Calu3 (cell line): Measurements from ENCODE around the gene TSNAX. TPM values are rescaled to one million over a fixed set of nuclear protein-coding genes. Genes with fewer than 3 reads are reported as not detected.

Experiments used
- BruUV-seq: library from RNA; stranded (reverse); fragments of 400-500 nt; replicated peaks from 2 replicates; lab custom pipeline; 2021; lab: Mats Ljungman, UMichigan
- CTCF ChIA-PET: fragments of 300-600 bp; sonication (Branson Sonifier 250); formaldehyde crosslinking; loops from one replicate; lab custom pipeline; 2022; ENCODE audit warnings: antibody characterized with exemption; lab: Charles Lee
- DNase-seq: peaks from one replicate; pipeline ENCODE4 v3.0.0; 2022
- H3K27ac Mint-ChIP-seq: one replicate; pipeline ENCODE4 v1.8.0; 2022; ENCODE audit warnings: mixed read lengths; ENCODE audit not compliant: unreplicated experiment
- H3K27me3 Mint-ChIP-seq: one replicate; pipeline ENCODE4 v1.8.0; 2022; ENCODE audit warnings: mixed read lengths; ENCODE audit not compliant: unreplicated experiment
- H3K36me3 Mint-ChIP-seq: one replicate; pipeline ENCODE4 v1.8.0; 2022; ENCODE audit warnings: mild to moderate bottlenecking, moderate library complexity, mixed read lengths; ENCODE audit not compliant: insufficient read depth, unreplicated experiment
- H3K4me1 Mint-ChIP-seq: one replicate; pipeline ENCODE4 v1.8.0; 2022; ENCODE audit warnings: mild to moderate bottlenecking, low read depth, mixed read lengths; ENCODE audit not compliant: unreplicated experiment
- H3K4me3 Mint-ChIP-seq: one replicate; pipeline ENCODE4 v1.8.0; 2022; ENCODE audit warnings: mild to moderate bottlenecking, low read depth, moderate library complexity, mixed read lengths; ENCODE audit not compliant: unreplicated experiment
- H3K9me3 Mint-ChIP-seq: one replicate; pipeline ENCODE4 v1.8.0; 2022; ENCODE audit warnings: low read depth, mixed read lengths; ENCODE audit not compliant: unreplicated experiment
- intact Hi-C: fragments of 100-400 bp; cut with micrococcal nuclease; formaldehyde crosslinking; loops from one replicate; pipeline ENCODE4 v1.10.0; 2022; ENCODE audit not compliant: unreplicated experiment
- total RNA-seq: library from RNA; stranded (reverse); gene quantifications from 2 replicates; pipeline ENCODE4 v1.2.3, GENCODE V29; 2022
- TF ChIP-seq, protein P1 (sequence below): fragments of 200-600 bp; IDR thresholded peaks from one replicate; pipeline ENCODE4 v1.8.0; 2022; ENCODE audit warnings: antibody characterized with exemption; ENCODE audit not compliant: unreplicated experiment

The TSNAX gene
- total RNA-seq, 1 experiment from 2014 or later = 55.5 TPM

DNA sequence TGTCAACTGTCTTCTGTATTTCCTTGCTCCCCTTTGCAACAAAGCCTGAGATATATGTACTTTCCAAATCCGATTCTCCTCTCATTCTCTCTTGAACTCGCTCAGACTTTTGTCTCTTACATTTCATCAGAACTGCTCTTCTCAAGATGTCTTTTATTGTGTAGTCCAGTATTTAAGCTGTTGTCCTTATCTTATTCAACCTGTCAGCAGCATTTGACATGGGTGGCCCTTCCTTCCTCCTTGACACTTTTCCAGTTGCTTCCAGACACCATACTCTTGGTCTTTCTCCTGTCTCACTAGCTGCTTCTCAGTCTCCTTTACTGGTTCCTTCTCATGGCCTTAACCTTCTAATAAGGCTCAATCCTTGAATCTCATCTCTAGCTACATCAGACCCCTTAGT, 47.0 kb downstream of the TSNAX start:
- CTCF ChIA-PET = no interaction called here

DNA sequence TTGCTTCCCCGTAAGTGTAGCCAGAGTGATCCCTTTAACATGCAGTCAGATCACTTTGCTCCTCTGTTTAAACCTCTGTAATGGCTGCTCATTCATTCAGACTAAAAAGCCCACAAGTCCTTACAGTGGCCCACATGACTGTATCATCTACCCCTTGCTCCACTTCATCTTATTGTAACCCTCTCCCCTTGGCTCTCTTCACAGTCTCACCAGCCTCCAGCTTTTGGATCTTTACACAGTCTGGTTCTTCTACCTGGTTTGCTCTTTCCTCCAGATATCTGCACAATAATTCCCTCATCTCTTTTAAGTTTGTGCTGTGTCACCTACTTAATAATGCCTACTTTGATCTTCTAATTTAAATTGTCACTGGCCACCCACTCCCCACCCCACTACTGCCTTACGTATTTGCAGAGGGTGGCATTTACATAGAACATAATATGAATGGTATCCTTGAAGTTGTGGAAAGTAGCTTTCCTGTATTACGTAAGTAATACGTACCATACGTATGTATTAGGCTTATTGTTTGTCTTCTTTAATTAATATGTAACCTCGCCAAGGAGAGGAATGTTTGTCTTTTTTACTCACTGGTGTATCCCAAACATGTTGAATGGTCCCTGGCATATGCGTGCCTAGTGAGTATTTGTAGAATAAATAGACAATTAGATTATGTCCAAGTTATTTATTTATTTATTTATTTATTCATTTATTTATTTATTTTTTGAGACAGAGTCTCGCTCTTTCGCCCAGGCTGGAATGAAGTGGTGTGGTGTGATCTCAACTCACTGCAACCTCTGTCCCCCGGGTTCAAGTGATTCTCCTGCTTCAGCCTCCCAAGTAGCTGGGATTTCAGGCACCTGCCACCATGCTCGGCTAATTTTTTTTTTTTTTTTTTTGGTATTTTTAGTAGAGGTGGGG, 48.6 kb downstream of the TSNAX start:
- H3K27ac Mint-ChIP-seq = peak overlapping the region; percentile 18
- no peak overlapping the region for H3K4me3 Mint-ChIP-seq
- no peaks in the 10 kb centered on the region for H3K27me3 Mint-ChIP-seq
- no peaks in the 10 kb centered on the region for H3K36me3 Mint-ChIP-seq
- intact Hi-C loops = no loop called here
- TF ChIP-seq, protein P1, sequence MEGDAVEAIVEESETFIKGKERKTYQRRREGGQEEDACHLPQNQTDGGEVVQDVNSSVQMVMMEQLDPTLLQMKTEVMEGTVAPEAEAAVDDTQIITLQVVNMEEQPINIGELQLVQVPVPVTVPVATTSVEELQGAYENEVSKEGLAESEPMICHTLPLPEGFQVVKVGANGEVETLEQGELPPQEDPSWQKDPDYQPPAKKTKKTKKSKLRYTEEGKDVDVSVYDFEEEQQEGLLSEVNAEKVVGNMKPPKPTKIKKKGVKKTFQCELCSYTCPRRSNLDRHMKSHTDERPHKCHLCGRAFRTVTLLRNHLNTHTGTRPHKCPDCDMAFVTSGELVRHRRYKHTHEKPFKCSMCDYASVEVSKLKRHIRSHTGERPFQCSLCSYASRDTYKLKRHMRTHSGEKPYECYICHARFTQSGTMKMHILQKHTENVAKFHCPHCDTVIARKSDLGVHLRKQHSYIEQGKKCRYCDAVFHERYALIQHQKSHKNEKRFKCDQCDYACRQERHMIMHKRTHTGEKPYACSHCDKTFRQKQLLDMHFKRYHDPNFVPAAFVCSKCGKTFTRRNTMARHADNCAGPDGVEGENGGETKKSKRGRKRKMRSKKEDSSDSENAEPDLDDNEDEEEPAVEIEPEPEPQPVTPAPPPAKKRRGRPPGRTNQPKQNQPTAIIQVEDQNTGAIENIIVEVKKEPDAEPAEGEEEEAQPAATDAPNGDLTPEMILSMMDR = no peak
- H3K4me1 Mint-ChIP-seq = peaks cover 10% of the 10 kb centered on the region
- DNase-seq = no peak
- CTCF ChIA-PET = no interaction called here
- no TSS peak for BruUV-seq
- peaks cover 2% of the 10 kb centered on the region for H3K9me3 Mint-ChIP-seq

More for the DNA sequence above, 47.0 kb downstream of the TSNAX start:
- DNase-seq = no peak
- Mint-ChIP-seq H3K4me3 (no peak overlapping the region), H3K4me1 (peaks cover 10% of the 10 kb centered on the region), H3K36me3 (no peaks in the 10 kb centered on the region), H3K27ac (no peak overlapping the region), H3K27me3 (no peaks in the 10 kb centered on the region), H3K9me3 (peaks cover 2% of the 10 kb centered on the region)
- BruUV-seq = no TSS peak
- intact Hi-C loops = no loop called here
- TF ChIP-seq, protein P1 = no peak

DNA sequence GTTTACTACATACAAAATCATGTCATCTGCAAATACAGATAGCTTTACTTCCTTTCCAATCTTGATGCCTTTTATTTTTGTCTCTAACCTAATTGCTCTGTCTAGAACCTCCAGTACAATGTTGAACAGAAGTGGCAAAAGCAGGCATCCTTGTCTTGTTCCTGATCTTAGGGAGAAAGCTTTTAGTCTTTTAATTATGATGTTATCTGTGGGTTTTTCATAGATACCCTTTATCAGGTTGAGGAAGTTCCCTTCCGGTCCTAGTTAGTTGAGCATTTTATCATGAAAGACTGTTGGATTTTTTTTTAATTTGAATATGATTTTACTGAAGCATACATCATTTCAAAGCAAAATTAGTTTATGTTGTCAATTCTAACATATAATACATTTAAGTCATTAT, 52.4 kb downstream of the TSNAX start:
- TF ChIP-seq, protein P1 = no peak
- intact Hi-C loops = no loop called here
- peaks cover 2% of the 10 kb centered on the region for H3K9me3 Mint-ChIP-seq
- DNase-seq = no peak
- no peaks in the 10 kb centered on the region for H3K27me3 Mint-ChIP-seq
- H3K36me3 Mint-ChIP-seq = no peaks in the 10 kb centered on the region
- peaks cover 10% of the 10 kb centered on the region for H3K4me1 Mint-ChIP-seq
- CTCF ChIA-PET = no interaction called here
- no peak overlapping the region for H3K4me3 Mint-ChIP-seq
- no peak overlapping the region for H3K27ac Mint-ChIP-seq
- no TSS peak for BruUV-seq

DNA sequence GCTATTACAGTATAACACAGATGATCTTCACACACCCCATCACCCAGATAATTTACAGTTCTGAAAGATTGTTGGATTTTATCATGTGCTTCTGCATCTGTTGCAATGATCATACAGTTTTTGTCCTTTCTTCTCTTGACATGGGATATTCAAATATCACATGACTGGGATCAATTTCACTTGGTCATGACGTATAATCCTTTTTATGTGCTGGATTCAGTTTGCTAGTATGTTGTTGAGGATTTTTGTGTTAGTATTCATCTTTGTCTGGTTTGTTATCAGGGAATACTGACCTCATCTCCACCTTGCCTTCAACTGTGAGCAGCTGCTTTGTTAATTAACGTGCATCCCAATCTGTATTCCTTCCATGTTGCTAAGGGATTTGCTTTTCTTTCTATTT, 53.4 kb downstream of the TSNAX start:
- TF ChIP-seq, protein P1 = no peak
- no peak overlapping the region for H3K27ac Mint-ChIP-seq
- H3K27me3 Mint-ChIP-seq = no peaks in the 10 kb centered on the region
- H3K9me3 Mint-ChIP-seq = peaks cover 2% of the 10 kb centered on the region
- peaks cover 5% of the 10 kb centered on the region for H3K4me1 Mint-ChIP-seq
- CTCF ChIA-PET = no interaction called here
- DNase-seq = no peak
- intact Hi-C loops = no loop called here
- BruUV-seq = no TSS peak
- H3K4me3 Mint-ChIP-seq = no peak overlapping the region
- H3K36me3 Mint-ChIP-seq = no peaks in the 10 kb centered on the region
